Mammary epithelial cell (primary cell): ENCODE measurements around the gene ADAM12.

ENCODE experiments used
- CTCF ChIP-seq, 2 donors: IDR thresholded peaks in 1 of 2; conservative IDR thresholded peaks in 1 of 2; 2 replicates each; pipeline ENCODE4 v1.5.1; 2011 to 2012; ENCODE audit warnings: inconsistent platforms in 2 of 2, low read length in 2 of 2, mild to moderate bottlenecking in 2 of 2, control low read depth in 1 of 2, low read depth in 1 of 2; ENCODE audit not compliant: insufficient read depth in 1 of 2; ENCODE audit errors: extremely low read depth in 1 of 2
- EZH2 ChIP-seq: IDR thresholded peaks from 2 replicates; pipeline ENCODE4 v1.6.1; 2012; ENCODE audit warnings: low read length, inconsistent platforms, borderline replicate concordance

- TF ChIP-seq CTCF (conservative IDR thresholded peaks at IDR 0.05 in 1 of 2, IDR thresholded peaks at IDR 0.05 in 1 of 2; ENCODE audit: extremely low read depth in 1 of 2, insufficient read depth in 1 of 2, low read depth in 1 of 2, low read length in 2 of 2) (no peak), EZH2 (no peak)
Observed at GRCh38 chr10:126336801-126337200, 51.5 kb downstream of the ADAM12 start.
